Liver (tissue), 3 donors: ENCODE data around the gene PLG.

Experiments
- EGR1 ChIP-seq, 2 donors: IDR thresholded peaks; 2 replicates each; pipeline ENCODE4 v1.6.1; 2016 to 2018; ENCODE audit warnings: antibody characterized with exemption in 2 of 2, low read depth in 2 of 2
- RAD21 ChIP-seq, 2 donors: IDR thresholded peaks; 2 replicates each; pipeline ENCODE4 v1.6.1; 2016; ENCODE audit warnings: antibody characterized with exemption in 2 of 2, mild to moderate bottlenecking in 2 of 2
- YY1 ChIP-seq: IDR thresholded peaks from 2 replicates; pipeline ENCODE4 v1.6.1; 2016; ENCODE audit warnings: antibody characterized with exemption, mild to moderate bottlenecking
- TF ChIP-seq, protein P1 (sequence below): fragments of 150-350 bp; IDR thresholded peaks from 2 replicates; pipeline ENCODE4 v1.5.1; 2017; ENCODE audit warnings: improper control_type of control experiment, low read depth, low read length; ENCODE audit not compliant: missing input control
- TF ChIP-seq, protein P2 (sequence below): IDR thresholded peaks from 2 replicates; pipeline ENCODE4 v1.6.1; 2016; ENCODE audit warnings: antibody characterized with exemption
- donor health status: healthy.
- donor health status: healthy.

DNA sequence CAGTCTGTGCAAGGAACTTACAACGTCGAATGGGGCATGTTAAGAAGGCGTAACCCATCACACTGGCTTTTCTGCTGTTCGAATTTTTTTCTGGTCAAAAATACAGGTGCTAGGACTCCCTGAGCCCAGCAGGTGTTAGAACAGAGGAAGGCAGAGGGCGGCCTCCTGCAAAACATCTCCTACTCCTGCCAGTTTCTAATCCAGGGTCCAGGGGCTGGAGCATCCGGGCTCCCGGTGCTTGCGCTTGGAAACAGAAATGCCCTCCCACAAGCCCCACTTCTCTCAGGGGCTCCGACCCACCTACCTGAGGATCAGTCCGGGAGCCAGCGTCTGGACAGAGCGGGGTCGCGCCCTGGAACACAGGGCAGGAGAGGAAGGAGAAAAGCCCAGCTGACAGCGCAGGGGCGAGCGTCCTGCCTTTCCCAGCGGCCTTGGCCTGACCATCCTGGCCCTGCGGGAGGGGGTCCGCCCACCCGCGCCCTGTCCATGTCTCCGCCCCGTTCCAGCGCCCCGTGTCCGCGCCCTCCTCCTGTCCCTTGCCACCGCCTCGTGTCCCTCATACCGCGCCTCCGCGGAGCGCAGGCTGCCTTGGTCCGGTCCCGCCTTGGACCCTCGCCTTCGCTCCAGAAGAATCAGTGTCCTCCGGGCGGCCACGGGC is 23.2 kb upstream of the PLG start:
- TF ChIP-seq, protein P1, sequence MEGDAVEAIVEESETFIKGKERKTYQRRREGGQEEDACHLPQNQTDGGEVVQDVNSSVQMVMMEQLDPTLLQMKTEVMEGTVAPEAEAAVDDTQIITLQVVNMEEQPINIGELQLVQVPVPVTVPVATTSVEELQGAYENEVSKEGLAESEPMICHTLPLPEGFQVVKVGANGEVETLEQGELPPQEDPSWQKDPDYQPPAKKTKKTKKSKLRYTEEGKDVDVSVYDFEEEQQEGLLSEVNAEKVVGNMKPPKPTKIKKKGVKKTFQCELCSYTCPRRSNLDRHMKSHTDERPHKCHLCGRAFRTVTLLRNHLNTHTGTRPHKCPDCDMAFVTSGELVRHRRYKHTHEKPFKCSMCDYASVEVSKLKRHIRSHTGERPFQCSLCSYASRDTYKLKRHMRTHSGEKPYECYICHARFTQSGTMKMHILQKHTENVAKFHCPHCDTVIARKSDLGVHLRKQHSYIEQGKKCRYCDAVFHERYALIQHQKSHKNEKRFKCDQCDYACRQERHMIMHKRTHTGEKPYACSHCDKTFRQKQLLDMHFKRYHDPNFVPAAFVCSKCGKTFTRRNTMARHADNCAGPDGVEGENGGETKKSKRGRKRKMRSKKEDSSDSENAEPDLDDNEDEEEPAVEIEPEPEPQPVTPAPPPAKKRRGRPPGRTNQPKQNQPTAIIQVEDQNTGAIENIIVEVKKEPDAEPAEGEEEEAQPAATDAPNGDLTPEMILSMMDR: no peak
- TF ChIP-seq YY1 (no peak), RAD21 (IDR thresholded peaks at IDR 0.05) (no peak), EGR1 (IDR thresholded peaks at IDR 0.05; ENCODE audit: low read depth in 2 of 2) (no peak)
- TF ChIP-seq, protein P2, sequence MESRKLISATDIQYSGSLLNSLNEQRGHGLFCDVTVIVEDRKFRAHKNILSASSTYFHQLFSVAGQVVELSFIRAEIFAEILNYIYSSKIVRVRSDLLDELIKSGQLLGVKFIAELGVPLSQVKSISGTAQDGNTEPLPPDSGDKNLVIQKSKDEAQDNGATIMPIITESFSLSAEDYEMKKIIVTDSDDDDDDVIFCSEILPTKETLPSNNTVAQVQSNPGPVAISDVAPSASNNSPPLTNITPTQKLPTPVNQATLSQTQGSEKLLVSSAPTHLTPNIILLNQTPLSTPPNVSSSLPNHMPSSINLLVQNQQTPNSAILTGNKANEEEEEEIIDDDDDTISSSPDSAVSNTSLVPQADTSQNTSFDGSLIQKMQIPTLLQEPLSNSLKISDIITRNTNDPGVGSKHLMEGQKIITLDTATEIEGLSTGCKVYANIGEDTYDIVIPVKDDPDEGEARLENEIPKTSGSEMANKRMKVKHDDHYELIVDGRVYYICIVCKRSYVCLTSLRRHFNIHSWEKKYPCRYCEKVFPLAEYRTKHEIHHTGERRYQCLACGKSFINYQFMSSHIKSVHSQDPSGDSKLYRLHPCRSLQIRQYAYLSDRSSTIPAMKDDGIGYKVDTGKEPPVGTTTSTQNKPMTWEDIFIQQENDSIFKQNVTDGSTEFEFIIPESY: no peak
